Transverse colon (tissue), 4 donors: ENCODE results near the gene KRT33B. TPM values are rescaled to one million over a fixed set of nuclear protein-coding genes. Genes with fewer than 3 reads are reported as not detected.

ENCODE experiments used
- DNase-seq: peaks from one replicate; pipeline ENCODE4 v3.0.0-alpha.2; 2019
- H3K27ac ChIP-seq, 4 donors: fragments of 200-600 bp; sonication (generic); 2 replicates each; pipeline ENCODE4 v1.5.1; 2016 to 2018; ENCODE audit warnings: inconsistent platforms in 4 of 4
- H3K27me3 ChIP-seq: fragments of 200-600 bp; sonication (generic); 2 replicates; pipeline ENCODE4 v1.5.1; 2017; ENCODE audit warnings: inconsistent platforms
- H3K36me3 ChIP-seq, 4 donors: fragments of 200-600 bp; sonication (generic); 2 replicates each; pipeline ENCODE4 v1.5.1; 2017 to 2019; ENCODE audit warnings: inconsistent platforms in 4 of 4
- H3K4me1 ChIP-seq, 4 donors: fragments of 200-600 bp; sonication (generic); 2 replicates each; pipeline ENCODE4 v1.5.1; 2017 to 2020; ENCODE audit warnings: inconsistent platforms in 4 of 4
- H3K4me3 ChIP-seq, 4 donors: fragments of 200-600 bp; sonication (generic); 1 replicate in 1 of 4; 2 replicates in 3 of 4; pipeline versions ENCODE4 v1.5.1 to v1.6.1; 2017 to 2019; ENCODE audit warnings: inconsistent platforms in 4 of 4
- H3K9me3 ChIP-seq, 2 donors: fragments of 200-600 bp; sonication (generic); 2 replicates each; pipeline ENCODE4 v1.5.1; 2017 to 2019; ENCODE audit warnings: inconsistent platforms in 2 of 2
- EP300 ChIP-seq: sonication (generic); formaldehyde crosslinking; IDR thresholded peaks from one replicate; pipeline ENCODE4 v1.6.1; 2017; ENCODE audit warnings: antibody characterized with exemption, low read depth
- POLR2A ChIP-seq: fragments of 450-650 bp; IDR thresholded peaks from one replicate; pipeline ENCODE4 v1.6.1; 2016; ENCODE audit warnings: antibody characterized with exemption, mild to moderate bottlenecking, moderate library complexity
- POLR2AphosphoS5 ChIP-seq, 3 donors: sonication (generic); formaldehyde crosslinking; IDR thresholded peaks; one replicate each; pipeline ENCODE4 v1.6.1; 2016; ENCODE audit warnings: antibody characterized with exemption in 3 of 3
- WGBS, 2 donors: methylation state at CpG; one replicate each; pipeline ENCODE4 v1.1.5; 2018; ENCODE audit warnings: low coverage in 1 of 2; 5-methylcytosine and 5-hydroxymethylcytosine counted together
- in situ Hi-C, 4 donors: fragments of 200-750 bp; cut with MboI; loops; one replicate each; pipeline versions ENCODE4 v1.15.0 to v1.15.1; 2017; ENCODE audit warnings: low sequenced_read_pairs in 3 of 4, low pct_ligation_motif_present in 1 of 4, low pct_unique_long_range_greater_than_20kb in 1 of 4
- intact Hi-C: fragments of 100-400 bp; cut with DNase I; formaldehyde crosslinking; loops from one replicate; pipeline ENCODE4 v1.15.1; 2023; ENCODE audit warnings: low total_unique reads
- total RNA-seq, 4 donors: library from RNA; depleted of rRNA; stranded (reverse); fragments of >200 nt; gene quantifications; one replicate each; pipeline ENCODE4 v1.1.0, GENCODE V29; 2016
- TF ChIP-seq, protein P1 (sequence below), 5 experiments: fragments of 200-600 bp in 3 of 5; fragments of 450-650 bp in 2 of 5; sonication (generic) in 3 of 5; IDR thresholded peaks; 1 replicate in 2 of 5; 2 replicates in 3 of 5; pipeline ENCODE4 v1.5.1; 2016 to 2017; ENCODE audit warnings: antibody characterized with exemption in 5 of 5, inconsistent platforms in 3 of 5, mild to moderate bottlenecking in 2 of 5, moderate library complexity in 1 of 5

The KRT33B gene
- total RNA-seq, 4 donors from 2014 or later, result not detected

DNA sequence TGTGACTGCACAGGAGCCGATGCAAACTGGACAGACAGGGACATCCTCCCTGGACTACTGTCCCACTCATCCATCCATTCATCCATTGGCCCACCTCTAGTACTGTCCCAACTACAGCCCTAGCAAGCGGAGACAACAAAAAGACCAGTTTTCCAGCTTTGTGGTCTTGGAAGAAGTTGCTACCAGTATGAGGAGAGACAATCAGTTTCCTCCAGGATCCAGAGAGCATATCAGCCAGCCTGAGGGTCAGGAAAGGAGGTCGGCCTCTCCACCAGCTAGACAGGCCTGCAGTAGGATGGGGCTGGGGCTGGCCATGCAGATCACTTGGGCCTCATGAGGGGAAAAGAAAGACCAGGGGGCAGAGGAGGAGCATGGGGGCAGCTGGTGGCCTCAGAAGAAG, 35.8 kb downstream of the KRT33B start:
- intact Hi-C loops, result no loop called here
- no peaks in the 10 kb centered on the region for H3K36me3 ChIP-seq
- H3K27ac ChIP-seq, result no peak overlapping the region
- DNase-seq, result no peak
- no peaks in the 10 kb centered on the region for H3K27me3 ChIP-seq
- H3K9me3 ChIP-seq, result no peaks in the 10 kb centered on the region
- in situ Hi-C loops, result loop anchor here in 1 of 4 donors (25.0 kb wide), 1 partner anchor 522 kb away; the partner anchor contains the start of gene KRT10
- TF ChIP-seq POLR2AphosphoS5 (IDR thresholded peaks at IDR 0.05) (no peak), EP300 (no peak), POLR2A (no peak)
- TF ChIP-seq, protein P1, sequence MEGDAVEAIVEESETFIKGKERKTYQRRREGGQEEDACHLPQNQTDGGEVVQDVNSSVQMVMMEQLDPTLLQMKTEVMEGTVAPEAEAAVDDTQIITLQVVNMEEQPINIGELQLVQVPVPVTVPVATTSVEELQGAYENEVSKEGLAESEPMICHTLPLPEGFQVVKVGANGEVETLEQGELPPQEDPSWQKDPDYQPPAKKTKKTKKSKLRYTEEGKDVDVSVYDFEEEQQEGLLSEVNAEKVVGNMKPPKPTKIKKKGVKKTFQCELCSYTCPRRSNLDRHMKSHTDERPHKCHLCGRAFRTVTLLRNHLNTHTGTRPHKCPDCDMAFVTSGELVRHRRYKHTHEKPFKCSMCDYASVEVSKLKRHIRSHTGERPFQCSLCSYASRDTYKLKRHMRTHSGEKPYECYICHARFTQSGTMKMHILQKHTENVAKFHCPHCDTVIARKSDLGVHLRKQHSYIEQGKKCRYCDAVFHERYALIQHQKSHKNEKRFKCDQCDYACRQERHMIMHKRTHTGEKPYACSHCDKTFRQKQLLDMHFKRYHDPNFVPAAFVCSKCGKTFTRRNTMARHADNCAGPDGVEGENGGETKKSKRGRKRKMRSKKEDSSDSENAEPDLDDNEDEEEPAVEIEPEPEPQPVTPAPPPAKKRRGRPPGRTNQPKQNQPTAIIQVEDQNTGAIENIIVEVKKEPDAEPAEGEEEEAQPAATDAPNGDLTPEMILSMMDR (IDR thresholded peaks at IDR 0.05), result no peak
- no peak overlapping the region for H3K4me3 ChIP-seq
- WGBS, 2 donors, result 95 to 100% methylated on average over 1 to 3 of the region's 3 CpGs
- H3K4me1 ChIP-seq, result no peaks in the 10 kb centered on the region

DNA sequence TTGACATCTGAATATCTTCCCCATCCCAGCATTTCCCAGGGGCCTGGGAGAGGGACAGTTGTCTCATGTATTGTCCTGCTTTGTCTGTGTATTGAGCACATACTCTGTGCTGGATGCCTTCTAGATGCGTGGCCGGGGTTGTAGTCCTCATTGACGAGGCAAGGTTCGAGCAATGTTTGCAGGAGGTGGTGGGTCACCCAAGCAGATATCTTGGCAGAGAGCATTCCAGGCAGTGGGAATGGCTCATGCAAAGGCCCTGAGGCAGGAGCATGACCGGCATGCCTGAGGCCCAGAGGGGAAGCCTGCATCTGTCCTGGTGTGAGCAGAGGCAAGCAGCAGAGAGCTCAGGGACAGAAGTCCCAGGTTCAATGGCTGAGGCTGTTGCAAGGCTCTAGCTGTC, 36.5 kb downstream of the KRT33B start:
- Histone ChIP-seq H3K4me3 (no peak overlapping the region), H3K36me3 (no peaks in the 10 kb centered on the region), H3K27me3 (no peaks in the 10 kb centered on the region), H3K27ac (no peak overlapping the region), H3K4me1 (no peaks in the 10 kb centered on the region), H3K9me3 (no peaks in the 10 kb centered on the region)
- intact Hi-C loops, result no loop called here
- WGBS, 2 donors, result 90% methylated on average over 5 of the region's 5 CpGs; no CpG with 5 or more reads in 1 of the 2 donors
- TF ChIP-seq, protein P1 (IDR thresholded peaks at IDR 0.05), result no peak
- in situ Hi-C loops, result loop anchor here in 1 of 4 donors (25.0 kb wide), 1 partner anchor 521 kb away; the partner anchor contains the start of gene KRT10
- no peak for DNase-seq

DNA sequence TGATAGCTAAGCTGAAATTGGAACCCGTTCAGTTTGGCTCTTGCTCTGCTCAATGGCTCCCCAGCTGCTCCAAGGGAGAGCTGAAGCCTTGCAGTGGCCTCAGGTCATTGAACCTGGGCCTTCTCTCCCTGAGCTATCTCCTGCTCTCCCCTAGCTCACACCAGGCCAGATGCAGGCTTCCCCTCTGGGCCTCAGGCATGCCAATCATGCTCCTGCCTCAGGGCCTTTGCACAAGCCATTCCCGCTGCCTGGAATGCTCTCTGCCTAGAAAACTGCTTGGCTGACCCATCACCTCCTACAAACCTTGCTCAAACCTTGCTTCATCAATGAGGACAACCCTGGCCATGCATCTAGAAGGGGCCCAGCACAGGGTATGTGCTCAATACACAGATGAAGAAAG, 37.4 kb downstream of the KRT33B start:
- Histone ChIP-seq H3K27me3 (no peaks in the 10 kb centered on the region), H3K4me1 (no peaks in the 10 kb centered on the region), H3K27ac (no peak overlapping the region), H3K9me3 (no peaks in the 10 kb centered on the region), H3K36me3 (no peaks in the 10 kb centered on the region), H3K4me3 (no peak overlapping the region)
- DNase-seq, result no peak
- intact Hi-C loops (no loop called here), in situ Hi-C loops (loop anchor here in 1 of 4 donors (25.0 kb wide), 1 partner anchor 520 kb away; the partner anchor contains the start of gene KRT10)
- 63% methylated on average over 2 of the region's 2 CpGs; no CpG with 5 or more reads in 1 of the 2 donors for WGBS, 2 donors
- TF ChIP-seq POLR2AphosphoS5 (IDR thresholded peaks at IDR 0.05) (no peak), POLR2A (no peak), EP300 (no peak)
- TF ChIP-seq, protein P1 (IDR thresholded peaks at IDR 0.05), result no peak

DNA sequence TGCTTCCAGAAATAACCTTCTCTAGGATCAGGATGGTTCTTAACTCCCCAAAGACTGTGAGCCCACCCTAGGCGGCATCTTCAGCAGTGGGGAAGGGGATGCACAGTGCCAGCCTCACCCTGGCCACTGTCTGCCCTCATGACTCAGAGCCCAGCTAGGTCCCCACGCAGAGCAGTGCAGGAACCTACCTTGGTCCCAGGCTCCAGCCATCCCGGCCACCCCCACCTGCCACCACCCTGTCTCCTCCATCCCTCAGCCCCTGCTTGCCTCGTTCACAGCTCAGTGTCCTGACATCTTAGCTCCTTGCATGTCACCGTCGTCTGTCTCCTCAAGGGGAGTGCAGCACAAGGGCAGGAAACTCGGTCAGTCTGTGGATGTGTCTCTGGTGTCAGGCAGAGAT, 38.0 kb downstream of the KRT33B start:
- DNase-seq, result no peak
- intact Hi-C loops (no loop called here), in situ Hi-C loops (loop anchor here in 1 of 4 donors (25.0 kb wide), 1 partner anchor 519 kb away; the partner anchor contains the start of gene KRT10)
- H3K9me3 ChIP-seq, result no peaks in the 10 kb centered on the region
- H3K27me3 ChIP-seq, result no peaks in the 10 kb centered on the region
- no peak overlapping the region for H3K4me3 ChIP-seq
- H3K4me1 ChIP-seq, result no peaks in the 10 kb centered on the region
- 74% methylated on average over 7 of the region's 7 CpGs; no CpG with 5 or more reads in 1 of the 2 donors for WGBS, 2 donors
- H3K27ac ChIP-seq, result no peak overlapping the region
- no peaks in the 10 kb centered on the region for H3K36me3 ChIP-seq
- no peak for TF ChIP-seq POLR2AphosphoS5 (IDR thresholded peaks at IDR 0.05)
- no peak for TF ChIP-seq EP300
- TF ChIP-seq, protein P1 (IDR thresholded peaks at IDR 0.05), result no peak
- no peak for TF ChIP-seq POLR2A
